B cell (primary cell): ENCODE data around the gene DAAM2. TPM values are rescaled to one million over a fixed set of nuclear protein-coding genes. Genes with fewer than 3 reads are reported as not detected.

Experiments used
- ATAC-seq: fragments of 200-7000 bp; cut with Tn5 transposase; one replicate; pipeline ENCODE4 v1.10.0; 2021; ENCODE audit warnings: low read depth, mild to moderate bottlenecking, moderate number of reproducible peaks, moderate library complexity
- CTCF ChIA-PET: fragments of 350-600 bp; sonication (Branson Sonifier 250); formaldehyde crosslinking; loops from one replicate; lab custom pipeline; 2021; ENCODE audit warnings: antibody characterized with exemption, inconsistent platforms; lab: Charles Lee
- POLR2A ChIA-PET: fragments of 350-600 bp; sonication (Branson Sonifier 250); formaldehyde crosslinking; loops from one replicate; lab custom pipeline; 2021; ENCODE audit warnings: antibody characterized with exemption; lab: Charles Lee
- DNase-seq: peaks from one replicate; pipeline ENCODE4 v3.0.0; 2013
- H2AFZ ChIP-seq: 2 replicates; pipeline ENCODE4 v1.6.1; 2012; ENCODE audit warnings: mild to moderate bottlenecking, low read depth, low read length; ENCODE audit not compliant: insufficient read depth, poor library complexity, severe bottlenecking
- H3K27ac ChIP-seq, 2 donors: 1 replicate in 1 of 2; 2 replicates in 1 of 2; pipeline ENCODE4 v1.5.1; 2012 to 2013; ENCODE audit warnings: low read length in 2 of 2, mild to moderate bottlenecking in 2 of 2, moderate library complexity in 1 of 2
- H3K27me3 ChIP-seq, 4 experiments: fragments of 200-600 bp in 1 of 4; sonication (generic) in 1 of 4; replicated peaks in 1 of 4; 1 replicate in 2 of 4; 2 replicates in 2 of 4; pipeline versions ENCODE4 v1.6.1 to v1.7.0; 2013 to 2016; ENCODE audit warnings: low read length in 3 of 4, mild to moderate bottlenecking in 2 of 4, mixed read lengths in 1 of 4, moderate library complexity in 1 of 4; ENCODE audit not compliant: insufficient read depth in 4 of 4, control insufficient read depth in 3 of 4; ENCODE audit errors: control extremely low read depth in 1 of 4
- H3K36me3 ChIP-seq, 2 experiments: replicated peaks in 1 of 2; 1 replicate in 1 of 2; 2 replicates in 1 of 2; pipeline versions ENCODE4 v1.6.1 to v1.7.1; 2013; ENCODE audit warnings: low read length in 1 of 2; ENCODE audit not compliant: insufficient read depth in 2 of 2, control insufficient read depth in 1 of 2; ENCODE audit errors: control extremely low read depth in 1 of 2, extremely low read depth in 1 of 2
- H3K4me1 ChIP-seq, 2 donors: fragments of 200-600 bp in 1 of 2; sonication (generic) in 1 of 2; 1 replicate in 1 of 2; 2 replicates in 1 of 2; pipeline versions ENCODE4 v1.5.1 to v1.6.1; 2013 to 2017; ENCODE audit warnings: low read length in 2 of 2; ENCODE audit not compliant: control insufficient read depth in 2 of 2, insufficient read depth in 2 of 2
- H3K4me2 ChIP-seq: replicated peaks from 2 replicates; pipeline ENCODE3; 2012; ENCODE audit warnings: mild to moderate bottlenecking, low read depth, low read length; ENCODE audit not compliant: poor library complexity, severe bottlenecking
- H3K4me3 ChIP-seq, 5 experiments: fragments of 200-600 bp in 1 of 5; sonication (generic) in 1 of 5; 1 replicate in 3 of 5; 2 replicates in 2 of 5; pipeline versions ENCODE4 v1.5.1 to v1.7.0; 2011 to 2016; ENCODE audit warnings: low read length in 4 of 5, mild to moderate bottlenecking in 4 of 5, low read depth in 2 of 5, control low read depth in 1 of 5, moderate library complexity in 1 of 5; ENCODE audit not compliant: insufficient read depth in 1 of 5; ENCODE audit errors: control extremely low read depth in 1 of 5, extremely low read depth in 1 of 5
- H3K79me2 ChIP-seq: fragments of 200-600 bp; sonication (generic); one replicate; pipeline ENCODE4 v1.6.0; 2016; ENCODE audit warnings: low read length; ENCODE audit not compliant: control insufficient read depth, insufficient read depth
- H3K9ac ChIP-seq: fragments of 200-600 bp; sonication (generic); 2 replicates; pipeline ENCODE4 v1.6.1; 2017; ENCODE audit warnings: mild to moderate bottlenecking, low read length, moderate library complexity
- H3K9me3 ChIP-seq, 3 donors: one replicate each; pipeline versions ENCODE4 v1.6.1 to v1.7.1; 2013; ENCODE audit warnings: low read length in 2 of 3; ENCODE audit not compliant: control insufficient read depth in 2 of 3, insufficient read depth in 1 of 3; ENCODE audit errors: control extremely low read depth in 1 of 3
- H4K20me1 ChIP-seq: 2 replicates; pipeline ENCODE4 v1.6.0; 2012; ENCODE audit warnings: mild to moderate bottlenecking, low read length; ENCODE audit not compliant: insufficient read depth, control insufficient read depth, poor library complexity, severe bottlenecking
- H3K27ac Mint-ChIP-seq: one replicate; pipeline ENCODE4 v1.8.0; 2021; ENCODE audit warnings: mixed read lengths
- H3K27me3 Mint-ChIP-seq: one replicate; pipeline ENCODE4 v1.8.0; 2021; ENCODE audit warnings: mixed read lengths
- H3K4me1 Mint-ChIP-seq: one replicate; pipeline ENCODE4 v1.8.0; 2021; ENCODE audit warnings: mixed read lengths
- H3K4me3 Mint-ChIP-seq: one replicate; pipeline ENCODE4 v1.8.0; 2021; ENCODE audit warnings: mixed read lengths
- H3K9me3 Mint-ChIP-seq: one replicate; pipeline ENCODE4 v1.8.0; 2022; ENCODE audit warnings: mixed read lengths; ENCODE audit not compliant: insufficient read depth
- CTCF ChIP-seq: fragments of 200-600 bp; IDR thresholded peaks from one replicate; pipeline ENCODE4 v1.8.0; 2022; ENCODE audit warnings: antibody characterized with exemption, mild to moderate bottlenecking
- EZH2 ChIP-seq: IDR thresholded peaks from 2 replicates; pipeline ENCODE4 v1.6.1; 2012; ENCODE audit warnings: borderline replicate concordance, low read depth, mild to moderate bottlenecking, moderate library complexity, low read length; ENCODE audit not compliant: insufficient read depth, poor library complexity, severe bottlenecking
- WGBS: methylation state at CpG from one replicate; pipeline ENCODE4 v1.1.5; 2013; ENCODE audit warnings: missing lambda C conversion rate; ENCODE audit not compliant: insufficient coverage; 5-methylcytosine and 5-hydroxymethylcytosine counted together
- intact Hi-C: fragments of 100-400 bp; cut with micrococcal nuclease; formaldehyde crosslinking; loops from one replicate; pipeline ENCODE4 v1.10.0; 2022
- polyA plus RNA-seq: library from polyadenylated mRNA; depleted of rRNA; stranded (reverse); fragments of >200 nt; gene quantifications from 2 replicates; pipeline ENCODE4 v1.2.3, GENCODE V29; 2012
- total RNA-seq, 2 donors: library from RNA; stranded (reverse); fragments of 120-200 nt in 1 of 2; gene quantifications; 1 replicate in 1 of 2; 2 replicates in 1 of 2; pipeline versions ENCODE4 v1.2.3 to v1.2.4, GENCODE V29; 2013 to 2022

Gene DAAM2
- total and polyA plus RNA-seq, 2 donors (not counting 1 experiment from before 2014, with no cell fraction given), result not detected

DNA sequence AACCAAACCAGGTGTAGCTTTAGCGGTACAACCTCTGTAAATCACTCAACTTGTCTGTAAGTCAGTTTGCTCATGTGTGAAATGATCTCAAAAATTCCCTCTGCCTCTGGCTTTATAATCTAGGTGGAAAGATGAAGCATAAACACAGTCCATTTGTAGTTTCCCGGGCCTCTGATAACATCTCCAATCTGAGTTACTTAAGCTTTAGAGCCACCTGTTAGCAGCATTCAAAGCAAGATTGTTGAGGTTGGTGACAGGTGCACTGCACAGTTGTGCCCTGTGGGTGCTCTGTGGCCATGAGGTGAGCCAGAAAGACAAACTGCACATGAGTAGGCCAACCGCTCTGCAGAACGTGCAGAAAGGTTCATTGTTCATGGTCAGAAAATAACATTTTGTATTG lies 88.4 kb downstream of the DAAM2 start:
- ChIA-PET POLR2A (no interaction called here), CTCF (no interaction called here)
- no peaks in the 10 kb centered on the region for H3K4me1 ChIP-seq
- H3K4me3 Mint-ChIP-seq, result no peak overlapping the region
- no peak overlapping the region for H3K4me2 ChIP-seq
- H3K27ac ChIP-seq, result no peak overlapping the region
- DNase-seq (no peak), ATAC-seq (no peak)
- intact Hi-C loops, result no loop called here
- TF ChIP-seq CTCF, result no peak
- TF ChIP-seq EZH2, result no peak
- no peak overlapping the region for H3K9ac ChIP-seq
- H3K4me3 ChIP-seq, result no peak overlapping the region
- H3K36me3 ChIP-seq, result no peaks in the 10 kb centered on the region
- no peaks in the 10 kb centered on the region for H3K79me2 ChIP-seq
- no peak overlapping the region for H3K27ac Mint-ChIP-seq
- 69% methylated on average over 2 of the region's 4 CpGs for WGBS
- peaks cover 0 to 18% (median 0%) of the 10 kb centered on the region in 3 donors for H3K9me3 ChIP-seq
- H3K4me1 Mint-ChIP-seq, result no peaks in the 10 kb centered on the region
- H4K20me1 ChIP-seq, result no peaks in the 10 kb centered on the region
- H3K27me3 ChIP-seq, result no peaks in the 10 kb centered on the region
- no peak overlapping the region for H2AFZ ChIP-seq
- no peaks in the 10 kb centered on the region for H3K9me3 Mint-ChIP-seq
- H3K27me3 Mint-ChIP-seq, result no peaks in the 10 kb centered on the region

- Histone ChIP-seq H3K36me3 (no peaks in the 10 kb centered on the region), H3K79me2 (no peaks in the 10 kb centered on the region), H4K20me1 (no peaks in the 10 kb centered on the region), H3K27me3 (no peaks in the 10 kb centered on the region), H3K4me3 (no peak overlapping the region), H3K27ac (no peak overlapping the region), H2AFZ (no peak overlapping the region), H3K4me1 (no peaks in the 10 kb centered on the region), H3K9ac (no peak overlapping the region), H3K9me3 (peaks cover 0 to 18% (median 0%) of the 10 kb centered on the region in 3 donors), H3K4me2 (no peak overlapping the region)
- 92% methylated on average over 7 of the region's 16 CpGs for WGBS
- Mint-ChIP-seq H3K9me3 (no peaks in the 10 kb centered on the region), H3K27ac (no peak overlapping the region), H3K4me1 (no peaks in the 10 kb centered on the region), H3K27me3 (peaks cover 6% of the 10 kb centered on the region), H3K4me3 (no peak overlapping the region)
- ChIA-PET POLR2A (no interaction called here), CTCF (no interaction called here)
- TF ChIP-seq EZH2 (no peak), CTCF (no peak)
- intact Hi-C loops, result no loop called here
- no peak for DNase-seq
- no peak for ATAC-seq
Measured at GRCh38 chr6:39881851-39882530, 89.8 kb downstream of the DAAM2 start.
